HL-60 (cell line): Measurements from ENCODE around the gene ADRM1.

Experiments used
- DNase-seq, 2 experiments: peaks; one replicate each; pipeline ENCODE4 v3.0.0-alpha.2; 2010 to 2020; ENCODE audit warnings: low read depth in 1 of 2, low spot score in 1 of 2
- H3K27ac ChIP-seq: fragments of 250-450 bp; sonication (Bioruptor Pico); replicated peaks from 2 replicates; pipeline ENCODE4 v1.5.1; 2020; ENCODE audit warnings: mild to moderate bottlenecking, moderate library complexity
- H3K27me3 ChIP-seq: fragments of 250-450 bp; sonication (Bioruptor Pico); 2 replicates; pipeline ENCODE4 v1.5.1; 2021; ENCODE audit warnings: mild to moderate bottlenecking, moderate library complexity; ENCODE audit not compliant: insufficient read depth, poor library complexity, severe bottlenecking
- H3K4me3 ChIP-seq: replicated peaks from 2 replicates; pipeline ENCODE4 v1.5.1; 2011; ENCODE audit warnings: mild to moderate bottlenecking, control low read depth, low read length; ENCODE audit not compliant: insufficient read depth
- CTCF ChIP-seq: IDR thresholded peaks from one replicate; pipeline ENCODE4 v1.5.1; 2011; ENCODE audit warnings: low read length, control low read depth, inconsistent platforms; ENCODE audit not compliant: insufficient read depth
- GABPA ChIP-seq: IDR thresholded peaks from 2 replicates; pipeline ENCODE4 v1.6.1; 2012; ENCODE audit warnings: low read depth
- POLR2AphosphoS5 ChIP-seq: IDR thresholded peaks from 2 replicates; pipeline ENCODE4 v1.6.1; 2012; ENCODE audit warnings: low read depth
- REST ChIP-seq: IDR thresholded peaks from 2 replicates; pipeline ENCODE4 v1.6.1; 2012; ENCODE audit warnings: low read depth; ENCODE audit not compliant: insufficient replicate concordance
- SPI1 ChIP-seq: IDR thresholded peaks from 2 replicates; pipeline ENCODE4 v1.6.1; 2012; ENCODE audit warnings: low read depth, mild to moderate bottlenecking, borderline replicate concordance

Gene ADRM1

GRCh38 chr20:62309198-62309944 is 6.6 kb downstream of the ADRM1 start:
- no peaks in the 10 kb centered on the region for H3K27me3 ChIP-seq
- TF ChIP-seq POLR2AphosphoS5 (0 out of 2 replicates have a peak, but pooled peaks have one; percentile 47), SPI1 (no peak)
- no peak overlapping the region for H3K4me3 ChIP-seq
- DNase-seq, result no peak
- H3K27ac ChIP-seq, result no peak overlapping the region

- TF ChIP-seq POLR2AphosphoS5, result no peak
- TF ChIP-seq CTCF, result no peak
- no peak for TF ChIP-seq SPI1
- no peak for TF ChIP-seq REST
- no peak for TF ChIP-seq GABPA
- DNase-seq, result no peak
- Histone ChIP-seq H3K4me3 (no peak overlapping the region), H3K27me3 (no peaks in the 10 kb centered on the region), H3K27ac (no peak overlapping the region)
Measured at GRCh38 chr20:62309947-62310756, 7.4 kb downstream of the ADRM1 start.

GRCh38 chr20:62310757-62311121 is 7.9 kb downstream of the ADRM1 start:
- Histone ChIP-seq H3K27ac (no peak overlapping the region), H3K27me3 (no peaks in the 10 kb centered on the region), H3K4me3 (no peak overlapping the region)
- TF ChIP-seq SPI1, result no peak
- no peak for TF ChIP-seq GABPA
- no peak for DNase-seq

- DNase-seq, result no peak
- no peaks in the 10 kb centered on the region for H3K27me3 ChIP-seq
Measured at GRCh38 chr20:62311150-62311549, 8.4 kb downstream of the ADRM1 start.

More at GRCh38 chr20:62311150-62311549, 8.4 kb downstream of the ADRM1 start:
- Histone ChIP-seq H3K4me3 (no peak overlapping the region), H3K27ac (no peak overlapping the region)
- TF ChIP-seq GABPA (no peak), SPI1 (no peak), REST (no peak)
